SK-N-MC (cell line): ENCODE data around the gene ITPKC.

Experiments
- DNase-seq: peaks from one replicate; pipeline ENCODE4 v3.0.0-alpha.2; 2011; ENCODE audit warnings: low read depth, low spot score
- H3K27ac ChIP-seq: fragments of 200-600 bp; sonication (generic); 2 replicates; pipeline ENCODE4 v1.5.1; 2016; ENCODE audit warnings: mixed run types
- H3K36me3 ChIP-seq: fragments of 200-600 bp; sonication (generic); 2 replicates; pipeline ENCODE4 v1.6.1; 2017; ENCODE audit warnings: antibody characterized with exemption, low read length, mixed read lengths; ENCODE audit not compliant: insufficient read depth
- H3K4me3 ChIP-seq: fragments of 200-600 bp; sonication (generic); 2 replicates; pipeline ENCODE4 v1.5.1; 2016
- H3K9ac ChIP-seq: fragments of 200-600 bp; sonication (generic); 2 replicates; pipeline ENCODE4 v1.8.0; 2017; ENCODE audit warnings: mixed run types, mixed read lengths; ENCODE audit not compliant: insufficient read length
- H3K9me3 ChIP-seq: fragments of 200-600 bp; sonication (generic); 2 replicates; pipeline ENCODE4 v1.6.1; 2017; ENCODE audit warnings: low read depth, mild to moderate bottlenecking, antibody characterized with exemption, low read length, moderate library complexity, mixed read lengths
- EZH2 ChIP-seq: fragments of 200-600 bp; sonication (generic); IDR thresholded peaks from one replicate; pipeline ENCODE4 v1.6.1; 2017; ENCODE audit warnings: antibody characterized with exemption
- FOXP2 ChIP-seq: optimal IDR thresholded peaks from 2 replicates; pipeline ENCODE3; 2011; ENCODE audit warnings: mild to moderate bottlenecking, moderate library complexity; ENCODE audit not compliant: insufficient read depth; ENCODE audit errors: extremely low read length, control extremely low read depth
- POLR2AphosphoS5 ChIP-seq: IDR thresholded peaks from 2 replicates; pipeline ENCODE4 v1.6.1; 2012; ENCODE audit warnings: mild to moderate bottlenecking, low read depth, low read length, borderline replicate concordance

The ITPKC gene

GRCh38 chr19:40692212-40692551 is 24.7 kb upstream of the ITPKC start:
- H3K9ac ChIP-seq: no peak overlapping the region
- H3K27ac ChIP-seq: no peak overlapping the region; the same call in 1 of the 2 replicates
- TF ChIP-seq FOXP2 (no peak), POLR2AphosphoS5 (no peak), EZH2 (no peak)
- H3K9me3 ChIP-seq: no peaks in the 10 kb centered on the region
- H3K36me3 ChIP-seq: no peaks in the 10 kb centered on the region; the same call in 1 of the 2 replicates
- no peak for DNase-seq
- H3K4me3 ChIP-seq: no peak overlapping the region

- no peaks in the 10 kb centered on the region for H3K9me3 ChIP-seq
- no peak for TF ChIP-seq EZH2
- no peak for TF ChIP-seq FOXP2
- no peak for TF ChIP-seq POLR2AphosphoS5
- no peak overlapping the region for H3K4me3 ChIP-seq
- H3K9ac ChIP-seq: no peak overlapping the region
- H3K27ac ChIP-seq: no peak overlapping the region
- no peak for DNase-seq
- no peaks in the 10 kb centered on the region; the same call in 1 of the 2 replicates for H3K36me3 ChIP-seq
Observed at GRCh38 chr19:40693150-40693788, 23.6 kb upstream of the ITPKC start.

GRCh38 chr19:40693896-40694295 is 23.0 kb upstream of the ITPKC start:
- no peak for DNase-seq
- H3K4me3 ChIP-seq: no peak overlapping the region
- no peak overlapping the region for H3K9ac ChIP-seq
- no peaks in the 10 kb centered on the region; the same call in 1 of the 2 replicates for H3K36me3 ChIP-seq
- TF ChIP-seq EZH2 (no peak), POLR2AphosphoS5 (no peak), FOXP2 (no peak)
- no peaks in the 10 kb centered on the region for H3K9me3 ChIP-seq
- H3K27ac ChIP-seq: no peak overlapping the region

- TF ChIP-seq EZH2 (no peak), POLR2AphosphoS5 (no peak), FOXP2 (no peak)
- no peaks in the 10 kb centered on the region for H3K9me3 ChIP-seq
- no peak overlapping the region for H3K27ac ChIP-seq
- no peaks in the 10 kb centered on the region; the same call in 1 of the 2 replicates for H3K36me3 ChIP-seq
- H3K9ac ChIP-seq: no peak overlapping the region
- no peak overlapping the region for H3K4me3 ChIP-seq
- no peak for DNase-seq
Observed at GRCh38 chr19:40695881-40696280, 21.0 kb upstream of the ITPKC start.

GRCh38 chr19:40697007-40697406 is 19.9 kb upstream of the ITPKC start:
- H3K27ac ChIP-seq: no peak overlapping the region
- H3K36me3 ChIP-seq: no peaks in the 10 kb centered on the region; the same call in 1 of the 2 replicates
- H3K9me3 ChIP-seq: no peaks in the 10 kb centered on the region
- H3K4me3 ChIP-seq: no peak overlapping the region
- H3K9ac ChIP-seq: no peak overlapping the region
- DNase-seq: no peak
- TF ChIP-seq FOXP2: no peak
- TF ChIP-seq EZH2: no peak
- TF ChIP-seq POLR2AphosphoS5: no peak

GRCh38 chr19:40700083-40700482 is 16.8 kb upstream of the ITPKC start:
- Histone ChIP-seq H3K9me3 (no peaks in the 10 kb centered on the region), H3K27ac (no peak overlapping the region), H3K36me3 (peaks cover 15% of the 10 kb centered on the region), H3K4me3 (no peak overlapping the region), H3K9ac (no peak overlapping the region)
- DNase-seq: no peak
- TF ChIP-seq POLR2AphosphoS5 (no peak), EZH2 (no peak)

- H3K36me3 ChIP-seq: peaks cover 19% of the 10 kb centered on the region
Observed at GRCh38 chr19:40701758-40702157, 15.2 kb upstream of the ITPKC start.

GRCh38 chr19:40702337-40703012 is 14.4 kb upstream of the ITPKC start:
- Histone ChIP-seq H3K4me3 (no peak overlapping the region), H3K9me3 (no peaks in the 10 kb centered on the region), H3K36me3 (peaks cover 19% of the 10 kb centered on the region), H3K9ac (no peak overlapping the region), H3K27ac (no peak overlapping the region)
- no peak for TF ChIP-seq FOXP2
- TF ChIP-seq EZH2: no peak
- no peak for TF ChIP-seq POLR2AphosphoS5
- DNase-seq: no peak

More at GRCh38 chr19:40701758-40702157, 15.2 kb upstream of the ITPKC start:
- no peak for TF ChIP-seq POLR2AphosphoS5
- no peak for TF ChIP-seq FOXP2
- no peak for TF ChIP-seq EZH2
- H3K4me3 ChIP-seq: no peak overlapping the region
- H3K27ac ChIP-seq: no peak overlapping the region
- no peak overlapping the region for H3K9ac ChIP-seq
- no peaks in the 10 kb centered on the region for H3K9me3 ChIP-seq
- no peak for DNase-seq
